ENCODE results near the gene DNAI1. TPM values are rescaled to one million over a fixed set of nuclear protein-coding genes. Genes with fewer than 3 reads are reported as not detected.

Gene DNAI1
- total RNA-seq, 4 donors from 2014 or later, result 0.49 TPM; not detected in 3

- in situ Hi-C loops (cut with MboI; ENCODE audit: low sequenced_read_pairs in 4 of 4) (no loop called here), intact Hi-C loops (cut with DNase I; ENCODE audit: low total_unique reads) (no loop called here)
- H3K9me3 ChIP-seq, result no peaks in the 10 kb centered on the region
- no peaks in the 10 kb centered on the region for H3K27me3 ChIP-seq
- H3K36me3 ChIP-seq, result peaks cover 0 to 7% of the 10 kb centered on the region in 2 donors
- no peak for TF ChIP-seq CTCF (IDR thresholded peaks at IDR 0.05 in 4 of 5, conservative IDR thresholded peaks at IDR 0.05 in 1 of 5)
- TF ChIP-seq POLR2A (IDR thresholded peaks at IDR 0.05), result no peak
- ATAC-seq, result no peak
- no peak for DNase-seq
- no peak overlapping the region for H3K27ac ChIP-seq
- H3K4me3 ChIP-seq, result no peak overlapping the region
- peaks cover 0 to 8% of the 10 kb centered on the region in 2 donors for H3K4me1 ChIP-seq
These were observed 40.9 kb upstream of the DNAI1 start for GRCh38 chr9:34417734-34418133.

GRCh38 chr9:34419716-34420504 lies 38.7 kb upstream of the DNAI1 start:
- H3K9me3 ChIP-seq, result no peaks in the 10 kb centered on the region
- no peak overlapping the region for H3K27ac ChIP-seq
- H3K36me3 ChIP-seq, result peaks cover 0 to 7% of the 10 kb centered on the region in 2 donors
- DNase-seq, result no peak
- TF ChIP-seq POLR2A (IDR thresholded peaks at IDR 0.05), result no peak
- intact Hi-C loops (cut with DNase I; ENCODE audit: low total_unique reads) (no loop called here), in situ Hi-C loops (cut with MboI; ENCODE audit: low sequenced_read_pairs in 4 of 4) (no loop called here)
- no peak for ATAC-seq
- H3K27me3 ChIP-seq, result no peaks in the 10 kb centered on the region
- peaks cover 0 to 8% of the 10 kb centered on the region in 2 donors for H3K4me1 ChIP-seq
- H3K4me3 ChIP-seq, result no peak overlapping the region

GRCh38 chr9:34426347-34427074 lies 32.1 kb upstream of the DNAI1 start:
- no peak for DNase-seq
- H3K36me3 ChIP-seq, result peaks cover 0 to 13% of the 10 kb centered on the region in 2 donors

GRCh38 chr9:34428325-34428958 lies 30.2 kb upstream of the DNAI1 start:
- peaks cover 20 to 39% of the 10 kb centered on the region in 2 donors for H3K4me1 ChIP-seq
- DNase-seq (no peak), ATAC-seq (no peak)
- in situ Hi-C loops (cut with MboI; ENCODE audit: low sequenced_read_pairs in 4 of 4) (no loop called here), intact Hi-C loops (cut with DNase I; ENCODE audit: low total_unique reads) (no loop called here)
- H3K27me3 ChIP-seq, result no peaks in the 10 kb centered on the region
- TF ChIP-seq CTCF (IDR thresholded peaks at IDR 0.05 in 4 of 5, conservative IDR thresholded peaks at IDR 0.05 in 1 of 5) (no peak), POLR2A (IDR thresholded peaks at IDR 0.05) (no peak)
- no peaks in the 10 kb centered on the region for H3K9me3 ChIP-seq
- no peak overlapping the region for H3K27ac ChIP-seq
- peaks cover 0 to 12% of the 10 kb centered on the region in 2 donors for H3K36me3 ChIP-seq
- no peak overlapping the region for H3K4me3 ChIP-seq

More at GRCh38 chr9:34426347-34427074, 32.1 kb upstream of the DNAI1 start:
- Histone ChIP-seq H3K4me3 (no peak overlapping the region), H3K9me3 (no peaks in the 10 kb centered on the region), H3K27ac (no peak overlapping the region), H3K4me1 (peaks cover 15 to 28% of the 10 kb centered on the region in 2 donors), H3K27me3 (no peaks in the 10 kb centered on the region)
- no peak for ATAC-seq
- intact Hi-C loops (cut with DNase I; ENCODE audit: low total_unique reads), result no loop called here
- in situ Hi-C loops (cut with MboI; ENCODE audit: low sequenced_read_pairs in 4 of 4), result no loop called here
- no peak for TF ChIP-seq CTCF (IDR thresholded peaks at IDR 0.05 in 4 of 5, conservative IDR thresholded peaks at IDR 0.05 in 1 of 5)
- TF ChIP-seq POLR2A (IDR thresholded peaks at IDR 0.05), result no peak
